HepG2 (cell line): ENCODE results near the gene ZSCAN31. TPM values are rescaled to one million over a fixed set of nuclear protein-coding genes. Genes with fewer than 3 reads are reported as not detected.

Source experiments
- CEBPG ChIP-seq: IDR thresholded peaks from 2 replicates; pipeline ENCODE4 v1.6.1; 2016
- GLI4 ChIP-seq: sonication (generic); formaldehyde crosslinking; IDR thresholded peaks from 2 replicates; pipeline ENCODE4 v1.5.1; 2020; ENCODE audit warnings: missing genetic modification reagents, mild to moderate bottlenecking, moderate library complexity, borderline replicate concordance
- PHF5A ChIP-seq: IDR thresholded peaks from one replicate; pipeline ENCODE4 v1.6.1; 2018; ENCODE audit warnings: low read depth, missing genetic modification reagents; ENCODE audit not compliant: unreplicated experiment
- SP4 ChIP-seq: sonication (generic); formaldehyde crosslinking; IDR thresholded peaks from 2 replicates; pipeline ENCODE4 v1.8.1; 2023; ENCODE audit warnings: mild to moderate bottlenecking, missing genetic modification reagents
- ZC3H13 ChIP-seq: sonication (generic); formaldehyde crosslinking; IDR thresholded peaks from 2 replicates; pipeline ENCODE4 v1.8.1; 2023; ENCODE audit warnings: mild to moderate bottlenecking, missing genetic modification reagents, moderate library complexity
- ZNF205 ChIP-seq: IDR thresholded peaks from 2 replicates; pipeline ENCODE4 v1.6.1; 2018; ENCODE audit warnings: missing biosample characterization, missing genetic modification reagents
- ZNF652 ChIP-seq: IDR thresholded peaks from 2 replicates; pipeline ENCODE4 v1.6.1; 2016; ENCODE audit warnings: low read depth, borderline replicate concordance
- ZSCAN12 ChIP-seq: sonication (generic); formaldehyde crosslinking; IDR thresholded peaks from 2 replicates; pipeline ENCODE4 v1.9.0; 2021; ENCODE audit warnings: mild to moderate bottlenecking, missing genetic modification reagents
- ZSCAN20 ChIP-seq: sonication (generic); formaldehyde crosslinking; IDR thresholded peaks from 2 replicates; pipeline ENCODE4 v1.4.0; 2020; ENCODE audit warnings: missing genetic modification reagents, mild to moderate bottlenecking, borderline replicate concordance
- polyA plus RNA-seq, 8 experiments: library from polyadenylated mRNA; depleted of rRNA in 3 of 8; stranded (reverse) in 7 of 8; unstranded in 1 of 8; fragments of >200 nt; fragmentation: Illumina TruSeq in 4 of 8; extraction: Trizol in 4 of 8; gene quantifications; 2 replicates each; pipeline versions ENCODE4 v1.2.1 to v1.2.3, GENCODE V29; 2011 to 2016; ENCODE audit warnings: low read depth in 4 of 8, missing spikeins in 1 of 8, mixed read lengths in 1 of 8; ENCODE audit not compliant: insufficient read depth in 1 of 8
- total RNA-seq, 5 experiments: library from RNA; depleted of rRNA; stranded (reverse); fragments of >200 nt; fragmentation: Illumina TruSeq; extraction: Trizol; gene quantifications; 2 replicates each; pipeline ENCODE4 v1.2.3, GENCODE V29; 2016; ENCODE audit warnings: low read depth in 1 of 5
- TF ChIP-seq, protein P1 (sequence below), 2 experiments: fragments of 450-650 bp in 1 of 2; sonication (generic) in 1 of 2; formaldehyde crosslinking in 1 of 2; IDR thresholded peaks; 2 replicates each; pipeline versions ENCODE4 v1.6.1 to v1.8.0; 2016 to 2022; ENCODE audit warnings: antibody characterized with exemption in 1 of 2, mild to moderate bottlenecking in 1 of 2, missing genetic modification reagents in 1 of 2
- TF ChIP-seq, protein P2 (sequence below): sonication (generic); formaldehyde crosslinking; IDR thresholded peaks from 2 replicates; pipeline ENCODE4 v1.5.0; 2020; ENCODE audit warnings: mild to moderate bottlenecking, missing genetic modification reagents
- TF ChIP-seq, protein P3 (sequence below): sonication (generic); formaldehyde crosslinking; IDR thresholded peaks from 2 replicates; pipeline ENCODE4 v1.8.0; 2022; ENCODE audit warnings: missing genetic modification reagents, mild to moderate bottlenecking, borderline replicate concordance
- TF ChIP-seq, protein P4 (sequence below): sonication (generic); formaldehyde crosslinking; IDR thresholded peaks from 2 replicates; pipeline ENCODE4 v1.9.0; 2021; ENCODE audit warnings: missing genetic modification reagents, mild to moderate bottlenecking, borderline replicate concordance

Gene ZSCAN31
- total and polyA plus RNA-seq, 2 of the 13 experiments (the other 11 are each of a cell fraction or from before 2014, with no cell fraction given) = 5.3 to 6.2 TPM

DNA sequence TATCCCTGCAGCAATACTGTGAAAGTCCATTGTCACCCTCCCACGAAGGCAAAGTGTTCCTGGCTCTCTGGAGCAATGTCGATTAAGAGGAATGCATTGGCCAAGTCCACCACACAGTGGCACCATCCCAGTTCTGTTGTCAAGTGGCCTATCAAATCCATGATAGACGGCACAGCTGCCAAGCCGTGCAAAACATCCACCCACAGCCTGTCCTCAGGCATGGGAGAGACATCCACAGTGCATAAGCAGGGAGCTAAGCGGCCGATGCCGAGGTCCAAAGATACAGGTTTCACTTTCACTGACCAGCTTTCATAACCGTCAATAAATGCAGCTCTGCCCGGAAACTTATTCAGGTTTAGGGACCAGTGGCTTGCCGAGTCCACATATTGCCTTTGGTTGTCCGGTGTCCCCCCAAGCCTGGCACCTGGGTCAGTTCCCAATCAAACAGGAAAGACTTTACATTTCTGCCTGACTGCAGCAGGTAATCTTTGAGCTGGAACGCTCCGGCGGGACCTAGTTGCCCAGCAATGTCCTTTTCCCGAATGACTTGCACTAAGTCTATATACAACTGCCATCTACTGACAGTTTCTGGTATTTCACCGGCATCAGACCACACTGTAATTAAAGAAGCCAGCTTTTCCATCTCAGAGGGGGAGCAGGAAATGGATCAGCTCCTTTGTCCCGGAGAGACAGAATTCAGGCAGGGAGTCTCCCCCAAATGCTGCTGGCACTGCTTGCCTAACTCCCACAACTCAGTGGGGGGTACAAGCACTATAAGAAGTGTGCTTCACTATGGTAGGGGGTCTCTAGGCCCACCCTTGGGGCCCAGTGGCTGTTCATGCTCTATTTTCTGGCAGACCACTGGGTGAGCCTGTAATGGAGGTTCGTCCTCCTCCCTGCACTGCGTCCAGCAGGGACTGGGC is 20.1 kb upstream of the ZSCAN31 start (continued):
- TF ChIP-seq, protein P1, sequence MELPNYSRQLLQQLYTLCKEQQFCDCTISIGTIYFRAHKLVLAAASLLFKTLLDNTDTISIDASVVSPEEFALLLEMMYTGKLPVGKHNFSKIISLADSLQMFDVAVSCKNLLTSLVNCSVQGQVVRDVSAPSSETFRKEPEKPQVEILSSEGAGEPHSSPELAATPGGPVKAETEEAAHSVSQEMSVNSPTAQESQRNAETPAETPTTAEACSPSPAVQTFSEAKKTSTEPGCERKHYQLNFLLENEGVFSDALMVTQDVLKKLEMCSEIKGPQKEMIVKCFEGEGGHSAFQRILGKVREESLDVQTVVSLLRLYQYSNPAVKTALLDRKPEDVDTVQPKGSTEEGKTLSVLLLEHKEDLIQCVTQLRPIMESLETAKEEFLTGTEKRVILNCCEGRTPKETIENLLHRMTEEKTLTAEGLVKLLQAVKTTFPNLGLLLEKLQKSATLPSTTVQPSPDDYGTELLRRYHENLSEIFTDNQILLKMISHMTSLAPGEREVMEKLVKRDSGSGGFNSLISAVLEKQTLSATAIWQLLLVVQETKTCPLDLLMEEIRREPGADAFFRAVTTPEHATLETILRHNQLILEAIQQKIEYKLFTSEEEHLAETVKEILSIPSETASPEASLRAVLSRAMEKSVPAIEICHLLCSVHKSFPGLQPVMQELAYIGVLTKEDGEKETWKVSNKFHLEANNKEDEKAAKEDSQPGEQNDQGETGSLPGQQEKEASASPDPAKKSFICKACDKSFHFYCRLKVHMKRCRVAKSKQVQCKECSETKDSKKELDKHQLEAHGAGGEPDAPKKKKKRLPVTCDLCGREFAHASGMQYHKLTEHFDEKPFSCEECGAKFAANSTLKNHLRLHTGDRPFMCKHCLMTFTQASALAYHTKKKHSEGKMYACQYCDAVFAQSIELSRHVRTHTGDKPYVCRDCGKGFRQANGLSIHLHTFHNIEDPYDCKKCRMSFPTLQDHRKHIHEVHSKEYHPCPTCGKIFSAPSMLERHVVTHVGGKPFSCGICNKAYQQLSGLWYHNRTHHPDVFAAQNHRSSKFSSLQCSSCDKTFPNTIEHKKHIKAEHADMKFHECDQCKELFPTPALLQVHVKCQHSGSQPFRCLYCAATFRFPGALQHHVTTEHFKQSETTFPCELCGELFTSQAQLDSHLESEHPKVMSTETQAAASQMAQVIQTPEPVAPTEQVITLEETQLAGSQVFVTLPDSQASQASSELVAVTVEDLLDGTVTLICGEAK (IDR thresholded peaks at IDR 0.05) = no peak
- TF ChIP-seq, protein P1 (CRISPR knock-in tag; IDR thresholded peaks at IDR 0.05) = no peak
- peak; percentile 63; the same call in 1 of the 2 replicates for TF ChIP-seq ZNF652 (CRISPR knock-in tag)
- TF ChIP-seq SP4 (CRISPR knock-in tag) = peak; percentile 47; the same call in 1 of the 2 replicates
- 0 out of 2 replicates have a peak, but pooled peaks have one; percentile 54 for TF ChIP-seq GLI4 (CRISPR knock-in tag)
- no peak for TF ChIP-seq PHF5A (CRISPR knock-in tag)
- no peak for TF ChIP-seq ZC3H13 (CRISPR knock-in tag)
- TF ChIP-seq ZNF205 (CRISPR knock-in tag) = peak; percentile 48
- TF ChIP-seq ZSCAN20 (CRISPR knock-in tag) = no peak
- no peak for TF ChIP-seq ZSCAN12
- TF ChIP-seq, protein P2, sequence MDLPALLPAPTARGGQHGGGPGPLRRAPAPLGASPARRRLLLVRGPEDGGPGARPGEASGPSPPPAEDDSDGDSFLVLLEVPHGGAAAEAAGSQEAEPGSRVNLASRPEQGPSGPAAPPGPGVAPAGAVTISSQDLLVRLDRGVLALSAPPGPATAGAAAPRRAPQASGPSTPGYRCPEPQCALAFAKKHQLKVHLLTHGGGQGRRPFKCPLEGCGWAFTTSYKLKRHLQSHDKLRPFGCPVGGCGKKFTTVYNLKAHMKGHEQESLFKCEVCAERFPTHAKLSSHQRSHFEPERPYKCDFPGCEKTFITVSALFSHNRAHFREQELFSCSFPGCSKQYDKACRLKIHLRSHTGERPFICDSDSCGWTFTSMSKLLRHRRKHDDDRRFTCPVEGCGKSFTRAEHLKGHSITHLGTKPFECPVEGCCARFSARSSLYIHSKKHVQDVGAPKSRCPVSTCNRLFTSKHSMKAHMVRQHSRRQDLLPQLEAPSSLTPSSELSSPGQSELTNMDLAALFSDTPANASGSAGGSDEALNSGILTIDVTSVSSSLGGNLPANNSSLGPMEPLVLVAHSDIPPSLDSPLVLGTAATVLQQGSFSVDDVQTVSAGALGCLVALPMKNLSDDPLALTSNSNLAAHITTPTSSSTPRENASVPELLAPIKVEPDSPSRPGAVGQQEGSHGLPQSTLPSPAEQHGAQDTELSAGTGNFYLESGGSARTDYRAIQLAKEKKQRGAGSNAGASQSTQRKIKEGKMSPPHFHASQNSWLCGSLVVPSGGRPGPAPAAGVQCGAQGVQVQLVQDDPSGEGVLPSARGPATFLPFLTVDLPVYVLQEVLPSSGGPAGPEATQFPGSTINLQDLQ (CRISPR knock-in tag) = no peak
- TF ChIP-seq, protein P3, sequence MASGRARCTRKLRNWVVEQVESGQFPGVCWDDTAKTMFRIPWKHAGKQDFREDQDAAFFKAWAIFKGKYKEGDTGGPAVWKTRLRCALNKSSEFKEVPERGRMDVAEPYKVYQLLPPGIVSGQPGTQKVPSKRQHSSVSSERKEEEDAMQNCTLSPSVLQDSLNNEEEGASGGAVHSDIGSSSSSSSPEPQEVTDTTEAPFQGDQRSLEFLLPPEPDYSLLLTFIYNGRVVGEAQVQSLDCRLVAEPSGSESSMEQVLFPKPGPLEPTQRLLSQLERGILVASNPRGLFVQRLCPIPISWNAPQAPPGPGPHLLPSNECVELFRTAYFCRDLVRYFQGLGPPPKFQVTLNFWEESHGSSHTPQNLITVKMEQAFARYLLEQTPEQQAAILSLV = 0 out of 2 replicates have a peak, but pooled peaks have one; percentile 15
- no peak for TF ChIP-seq CEBPG (CRISPR knock-in tag)
- TF ChIP-seq, protein P4, sequence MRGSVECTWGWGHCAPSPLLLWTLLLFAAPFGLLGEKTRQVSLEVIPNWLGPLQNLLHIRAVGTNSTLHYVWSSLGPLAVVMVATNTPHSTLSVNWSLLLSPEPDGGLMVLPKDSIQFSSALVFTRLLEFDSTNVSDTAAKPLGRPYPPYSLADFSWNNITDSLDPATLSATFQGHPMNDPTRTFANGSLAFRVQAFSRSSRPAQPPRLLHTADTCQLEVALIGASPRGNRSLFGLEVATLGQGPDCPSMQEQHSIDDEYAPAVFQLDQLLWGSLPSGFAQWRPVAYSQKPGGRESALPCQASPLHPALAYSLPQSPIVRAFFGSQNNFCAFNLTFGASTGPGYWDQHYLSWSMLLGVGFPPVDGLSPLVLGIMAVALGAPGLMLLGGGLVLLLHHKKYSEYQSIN (CRISPR knock-in tag) = no peak
